ENCODE data around the gene USP5.
"Not testable (repeated sequence)": the region's sequence is repeated elsewhere in the genome, so short reads cannot be mapped to it uniquely, and the experiment has no call there.

GRCh38 chr12:6879824-6880223, 27.9 kb downstream of the USP5 start:
- not testable (repeated sequence) for TF ChIP-seq CTCF (IDR thresholded peaks at IDR 0.05; ENCODE audit: poor library complexity); EZH2phosphoT487 (IDR thresholded peaks at IDR 0.05; ENCODE audit: low read depth, severe bottlenecking, unreplicated experiment); EZH2 (IDR thresholded peaks at IDR 0.05; ENCODE audit: borderline replicate concordance)

Measured in hepatocyte (in vitro differentiated cells).